GM12873 (cell line): Measurements from ENCODE around the gene SCAF1.

Source experiments
- CTCF ChIP-seq: IDR thresholded peaks from 2 replicates; pipeline ENCODE4 v1.5.1; 2012; ENCODE audit warnings: low read depth, mild to moderate bottlenecking, moderate library complexity, low read length, control low read depth; ENCODE audit not compliant: insufficient read depth; ENCODE audit errors: missing control alignments

Gene SCAF1

GRCh38 chr19:49688531-49689132, 46.6 kb downstream of the SCAF1 start:
- TF ChIP-seq CTCF: no peak

GRCh38 chr19:49689133-49690078, 47.4 kb downstream of the SCAF1 start, which contains the start of gene ADM5:
ADM5 (plus strand) TSS chr19:49689594; CDS start chr19:49689838, 244 bp downstream.
- peak; percentile 26 for TF ChIP-seq CTCF

GRCh38 chr19:49690079-49690655, 48.2 kb downstream of the SCAF1 start:
- TF ChIP-seq CTCF: no peak

- no peak for TF ChIP-seq CTCF
Measured at GRCh38 chr19:49690656-49691242, 48.7 kb downstream of the SCAF1 start, which contains the start of gene CPT1C. CPT1C (plus strand) TSS chr19:49691116; CDS start chr19:49692253, 1,137 bp downstream.

GRCh38 chr19:49691243-49692146, 49.5 kb downstream of the SCAF1 start:
- TF ChIP-seq CTCF: no peak

- TF ChIP-seq CTCF: no peak
Measured at GRCh38 chr19:49692147-49692506, 50.1 kb downstream of the SCAF1 start.
